ENCODE results near the gene SLC25A53.

- no peak for TF ChIP-seq ATF7 (IDR thresholded peaks at IDR 0.05; ENCODE audit: low read depth)
- TF ChIP-seq MAX (IDR thresholded peaks at IDR 0.05; ENCODE audit: low read depth, low read length): no peak
- TF ChIP-seq, protein P1, sequence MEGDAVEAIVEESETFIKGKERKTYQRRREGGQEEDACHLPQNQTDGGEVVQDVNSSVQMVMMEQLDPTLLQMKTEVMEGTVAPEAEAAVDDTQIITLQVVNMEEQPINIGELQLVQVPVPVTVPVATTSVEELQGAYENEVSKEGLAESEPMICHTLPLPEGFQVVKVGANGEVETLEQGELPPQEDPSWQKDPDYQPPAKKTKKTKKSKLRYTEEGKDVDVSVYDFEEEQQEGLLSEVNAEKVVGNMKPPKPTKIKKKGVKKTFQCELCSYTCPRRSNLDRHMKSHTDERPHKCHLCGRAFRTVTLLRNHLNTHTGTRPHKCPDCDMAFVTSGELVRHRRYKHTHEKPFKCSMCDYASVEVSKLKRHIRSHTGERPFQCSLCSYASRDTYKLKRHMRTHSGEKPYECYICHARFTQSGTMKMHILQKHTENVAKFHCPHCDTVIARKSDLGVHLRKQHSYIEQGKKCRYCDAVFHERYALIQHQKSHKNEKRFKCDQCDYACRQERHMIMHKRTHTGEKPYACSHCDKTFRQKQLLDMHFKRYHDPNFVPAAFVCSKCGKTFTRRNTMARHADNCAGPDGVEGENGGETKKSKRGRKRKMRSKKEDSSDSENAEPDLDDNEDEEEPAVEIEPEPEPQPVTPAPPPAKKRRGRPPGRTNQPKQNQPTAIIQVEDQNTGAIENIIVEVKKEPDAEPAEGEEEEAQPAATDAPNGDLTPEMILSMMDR (IDR thresholded peaks at IDR 0.05 in 2 of 3, conservative IDR thresholded peaks at IDR 0.05 in 1 of 3; ENCODE audit: control insufficient read depth in 2 of 3, extremely low read depth in 1 of 3, insufficient read depth in 1 of 3, low read depth in 3 of 3, low read length in 3 of 3): no peak
- TF ChIP-seq EZH2 (IDR thresholded peaks at IDR 0.05; ENCODE audit: borderline replicate concordance, control insufficient read depth, low read depth, low read length): no peak
- TF ChIP-seq IRF5 (IDR thresholded peaks at IDR 0.05; ENCODE audit: borderline replicate concordance): no peak
These were observed 16.0 kb upstream of the SLC25A53 start for GRCh38 chrX:104172788-104173187.

Measured in GM12878 (cell line).